Natural killer cell (primary cell): ENCODE measurements around the gene SLC5A3. TPM values are rescaled to one million over a fixed set of nuclear protein-coding genes. Genes with fewer than 3 reads are reported as not detected.
A peak's percentile ranks its signal among the peaks of the same experiment; 100 is the strongest.

Source experiments
- ATAC-seq, 3 donors: fragments of 150-1000 bp in 2 of 3; fragments of 200-7000 bp in 1 of 3; cut with Tn5 transposase; 1 replicate in 1 of 3; 2 replicates in 2 of 3; pipeline ENCODE4 v1.10.0; 2021; ENCODE audit warnings: mild to moderate bottlenecking in 2 of 3, moderate library complexity in 2 of 3
- DNase-seq, 2 donors: peaks; one replicate each; pipeline versions ENCODE4 v3.0.0 to v3.0.0-alpha.2; 2013 to 2021; ENCODE audit warnings: mixed read lengths in 1 of 2
- H3K27ac ChIP-seq: one replicate; pipeline ENCODE4 v1.5.1; 2013; ENCODE audit warnings: mild to moderate bottlenecking, low read length
- H3K27me3 ChIP-seq: one replicate; pipeline ENCODE4 v1.6.1; 2013; ENCODE audit warnings: low read length; ENCODE audit not compliant: control insufficient read depth, insufficient read depth
- H3K36me3 ChIP-seq: one replicate; pipeline ENCODE4 v1.6.1; 2013; ENCODE audit warnings: low read length; ENCODE audit not compliant: control insufficient read depth, insufficient read depth
- H3K4me1 ChIP-seq: one replicate; pipeline ENCODE4 v1.6.1; 2013; ENCODE audit warnings: low read length; ENCODE audit not compliant: control insufficient read depth, insufficient read depth
- H3K4me3 ChIP-seq: one replicate; pipeline ENCODE4 v1.5.1; 2013; ENCODE audit warnings: low read length
- H3K9me3 ChIP-seq: one replicate; pipeline ENCODE4 v1.6.1; 2013; ENCODE audit warnings: low read length; ENCODE audit not compliant: control insufficient read depth, insufficient read depth
- H3K27ac Mint-ChIP-seq, 2 donors: one replicate each; pipeline ENCODE4 v1.8.0; 2022; ENCODE audit warnings: mild to moderate bottlenecking in 2 of 2, mixed read lengths in 2 of 2, moderate library complexity in 1 of 2
- H3K27me3 Mint-ChIP-seq, 2 donors: one replicate each; pipeline ENCODE4 v1.8.0; 2022; ENCODE audit warnings: low read depth in 2 of 2, mixed read lengths in 2 of 2
- H3K36me3 Mint-ChIP-seq: one replicate; pipeline ENCODE4 v1.8.0; 2022; ENCODE audit warnings: mixed read lengths
- H3K4me1 Mint-ChIP-seq, 2 donors: one replicate each; pipeline ENCODE4 v1.8.0; 2022; ENCODE audit warnings: mixed read lengths in 2 of 2
- H3K4me3 Mint-ChIP-seq: one replicate; pipeline ENCODE4 v1.8.0; 2022; ENCODE audit warnings: mild to moderate bottlenecking, moderate library complexity, mixed read lengths
- H3K9me3 Mint-ChIP-seq, 2 donors: one replicate each; pipeline ENCODE4 v1.8.0; 2022; ENCODE audit warnings: mixed read lengths in 2 of 2
- CTCF ChIP-seq: fragments of 200-600 bp; IDR thresholded peaks from one replicate; pipeline ENCODE4 v1.8.0; 2022; ENCODE audit warnings: antibody characterized with exemption
- WGBS: methylation state at CpG from one replicate; pipeline ENCODE4 v1.1.7; 2013; ENCODE audit warnings: missing lambda C conversion rate; ENCODE audit not compliant: insufficient coverage; 5-methylcytosine and 5-hydroxymethylcytosine counted together
- intact Hi-C: fragments of 100-400 bp; cut with micrococcal nuclease; formaldehyde crosslinking; loops from one replicate; pipeline ENCODE4 v1.14.2; 2022
- total RNA-seq, 4 donors: library from RNA; stranded (reverse); fragments of 120-200 nt in 1 of 4; gene quantifications; one replicate each; pipeline versions ENCODE4 v1.2.3 to v1.2.4, GENCODE V29; 2013 to 2022

Gene SLC5A3
- total RNA-seq, 3 donors from 2014 or later (not counting 1 experiment from before 2014, with no cell fraction given), result 14.5 to 25.1 (median 17.9) TPM

- H3K27ac Mint-ChIP-seq, result peak overlapping the region in 1 of 2 donors; percentile 45
- H3K4me1 Mint-ChIP-seq, result peaks cover 23 to 29% of the 10 kb centered on the region in 2 donors
- no peak for TF ChIP-seq CTCF
- no peaks in the 10 kb centered on the region for H3K36me3 ChIP-seq
- WGBS, result 91% methylated on average over 7 of the region's 8 CpGs
- no peaks in the 10 kb centered on the region for H3K9me3 ChIP-seq
- intact Hi-C loops, result no loop called here
- no peak overlapping the region for H3K4me3 ChIP-seq
- no peak for DNase-seq
- H3K27ac ChIP-seq, result no peak overlapping the region
- no peaks in the 10 kb centered on the region for H3K4me1 ChIP-seq
- H3K9me3 Mint-ChIP-seq, result no peaks in the 10 kb centered on the region
- no peak for ATAC-seq
- no peaks in the 10 kb centered on the region for H3K36me3 Mint-ChIP-seq
- peaks cover 0 to 3% of the 10 kb centered on the region in 2 donors for H3K27me3 Mint-ChIP-seq
- H3K27me3 ChIP-seq, result no peaks in the 10 kb centered on the region
- H3K4me3 Mint-ChIP-seq, result no peak overlapping the region
Measured at GRCh38 chr21:34034369-34035014, 38.9 kb upstream of the SLC5A3 start.

DNA sequence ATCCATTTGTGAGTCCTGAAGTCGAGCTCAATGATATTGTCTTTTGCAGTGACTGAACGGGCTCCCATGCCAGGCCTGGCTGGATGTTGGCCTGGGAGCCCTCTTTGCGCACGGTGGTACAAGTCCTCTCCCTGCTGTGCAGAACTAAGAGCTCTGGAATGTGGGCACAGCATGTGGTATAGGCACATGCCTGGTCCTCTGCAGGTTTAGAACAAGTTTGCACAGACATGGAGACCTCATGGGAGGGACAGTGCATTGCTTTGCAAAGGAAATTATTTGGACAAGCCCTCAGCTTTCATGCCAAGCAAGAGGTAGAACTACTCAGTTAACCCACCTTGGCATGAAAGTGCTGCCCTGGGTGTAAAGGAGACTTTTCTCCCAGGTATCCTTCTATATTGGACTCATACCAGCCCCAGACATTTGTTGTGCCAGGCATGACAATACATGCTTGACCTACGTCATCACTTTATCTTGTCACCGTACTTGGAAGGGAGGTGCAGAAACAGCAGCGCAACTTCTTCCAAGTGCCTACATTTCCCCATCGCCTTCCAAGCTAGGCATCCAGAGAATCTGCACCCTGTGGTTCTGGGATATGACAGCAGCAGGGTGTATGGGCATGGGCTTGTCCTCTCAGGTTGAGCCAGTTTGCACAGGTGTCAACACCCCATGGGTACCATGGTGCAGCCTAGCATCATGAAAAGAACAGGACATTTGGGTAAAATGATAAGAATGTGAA is 37.6 kb upstream of the SLC5A3 start:
- H3K9me3 Mint-ChIP-seq, result no peaks in the 10 kb centered on the region

DNA sequence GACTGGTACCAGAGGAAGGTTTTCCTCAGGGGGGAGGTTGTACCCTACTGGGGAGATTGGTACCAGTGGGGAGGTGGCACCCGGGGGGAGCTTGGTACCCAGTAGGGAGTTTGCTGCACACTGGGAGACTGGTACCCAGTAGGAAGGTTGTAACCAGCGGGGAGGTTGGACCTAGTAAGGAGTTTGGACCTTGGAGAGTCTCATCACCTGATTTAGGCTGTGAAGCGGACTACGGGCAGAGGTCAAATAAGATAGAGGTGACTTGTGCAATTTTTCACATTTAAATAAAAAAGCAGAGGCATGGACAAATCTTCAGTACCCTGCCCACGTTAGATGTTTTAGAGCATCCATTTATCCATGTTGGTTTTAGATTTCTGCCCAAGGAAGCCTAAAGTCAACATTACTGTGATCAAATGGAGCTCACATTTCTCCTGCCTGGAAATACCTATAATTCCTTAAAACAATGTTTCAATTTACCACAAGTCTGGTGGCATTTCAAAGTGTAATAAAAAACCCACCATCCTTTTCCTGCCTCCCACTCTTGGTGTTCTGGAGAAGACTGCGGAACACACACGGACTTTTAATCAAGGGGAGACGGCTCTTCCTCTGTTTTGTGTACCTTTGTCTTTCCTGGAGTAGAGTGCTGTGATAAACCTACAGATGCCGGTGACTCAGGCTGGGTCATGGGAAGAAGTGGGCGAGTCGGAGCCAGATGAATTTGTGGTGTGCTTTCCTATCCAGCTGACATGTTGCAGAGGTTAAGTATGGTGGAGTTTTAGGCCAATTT is 36.2 kb upstream of the SLC5A3 start:
- 96% methylated on average over 11 of the region's 11 CpGs for WGBS
- Mint-ChIP-seq H3K27me3 (peaks cover 0 to 3% of the 10 kb centered on the region in 2 donors), H3K36me3 (no peaks in the 10 kb centered on the region), H3K9me3 (no peaks in the 10 kb centered on the region), H3K4me1 (peaks cover 8 to 13% of the 10 kb centered on the region in 2 donors), H3K27ac (no peak overlapping the region), H3K4me3 (no peak overlapping the region)
- DNase-seq, result no peak
- no peak overlapping the region for H3K27ac ChIP-seq
- H3K4me3 ChIP-seq, result no peak overlapping the region
- no peak for ATAC-seq
- H3K36me3 ChIP-seq, result no peaks in the 10 kb centered on the region
- TF ChIP-seq CTCF, result no peak
- H3K4me1 ChIP-seq, result no peaks in the 10 kb centered on the region
- intact Hi-C loops, result no loop called here
- H3K27me3 ChIP-seq, result no peaks in the 10 kb centered on the region
- H3K9me3 ChIP-seq, result no peaks in the 10 kb centered on the region

More for the DNA sequence above, 37.6 kb upstream of the SLC5A3 start:
- 92% methylated on average over 8 of the region's 8 CpGs for WGBS
- no peak overlapping the region for H3K4me3 ChIP-seq
- Mint-ChIP-seq H3K4me1 (peaks cover 16 to 24% of the 10 kb centered on the region in 2 donors), H3K27ac (no peak overlapping the region), H3K4me3 (no peak overlapping the region), H3K36me3 (no peaks in the 10 kb centered on the region), H3K27me3 (peaks cover 0 to 3% of the 10 kb centered on the region in 2 donors)
- H3K36me3 ChIP-seq, result no peaks in the 10 kb centered on the region
- DNase-seq (no peak), ATAC-seq (no peak)
- intact Hi-C loops, result no loop called here
- H3K27ac ChIP-seq, result no peak overlapping the region
- no peak for TF ChIP-seq CTCF
- H3K27me3 ChIP-seq, result no peaks in the 10 kb centered on the region
- no peaks in the 10 kb centered on the region for H3K9me3 ChIP-seq
- no peaks in the 10 kb centered on the region for H3K4me1 ChIP-seq
